ENCODE results near the gene SPCS1. TPM values are rescaled to one million over a fixed set of nuclear protein-coding genes. Genes with fewer than 3 reads are reported as not detected.

The SPCS1 gene
- total RNA-seq, 1 donor from 2014 or later: 62.4 TPM

DNA sequence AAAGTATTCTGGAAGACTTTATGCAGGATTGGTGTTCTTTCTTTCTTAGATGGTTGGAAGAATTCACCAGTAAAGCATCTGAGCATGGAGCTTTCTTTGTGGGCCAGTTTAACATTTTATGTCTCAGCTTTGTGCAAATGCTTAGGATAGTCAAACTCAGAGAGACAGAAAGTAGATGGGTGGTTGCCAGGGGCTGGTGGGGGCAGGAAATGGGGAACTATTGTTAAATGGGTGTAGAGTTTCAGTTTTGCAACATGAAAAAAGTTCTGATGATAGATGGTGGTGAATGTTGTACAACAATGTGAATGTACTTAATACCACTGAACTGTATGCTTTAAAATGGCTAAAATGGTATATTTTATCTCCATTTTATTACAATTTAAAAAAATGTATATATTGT is 24.8 kb downstream of the SPCS1 start:
- Mint-ChIP-seq H3K36me3 (ENCODE audit: unreplicated experiment) (peaks cover 58% of the 10 kb centered on the region), H3K27ac (ENCODE audit: unreplicated experiment) (no peak overlapping the region), H3K9me3 (ENCODE audit: unreplicated experiment) (peaks cover 9% of the 10 kb centered on the region), H3K4me1 (ENCODE audit: low read depth, unreplicated experiment) (no peaks in the 10 kb centered on the region), H3K4me3 (ENCODE audit: unreplicated experiment) (no peak overlapping the region), H3K27me3 (ENCODE audit: unreplicated experiment) (no peaks in the 10 kb centered on the region)
- DNase-seq: no peak
- TF ChIP-seq, protein P1, sequence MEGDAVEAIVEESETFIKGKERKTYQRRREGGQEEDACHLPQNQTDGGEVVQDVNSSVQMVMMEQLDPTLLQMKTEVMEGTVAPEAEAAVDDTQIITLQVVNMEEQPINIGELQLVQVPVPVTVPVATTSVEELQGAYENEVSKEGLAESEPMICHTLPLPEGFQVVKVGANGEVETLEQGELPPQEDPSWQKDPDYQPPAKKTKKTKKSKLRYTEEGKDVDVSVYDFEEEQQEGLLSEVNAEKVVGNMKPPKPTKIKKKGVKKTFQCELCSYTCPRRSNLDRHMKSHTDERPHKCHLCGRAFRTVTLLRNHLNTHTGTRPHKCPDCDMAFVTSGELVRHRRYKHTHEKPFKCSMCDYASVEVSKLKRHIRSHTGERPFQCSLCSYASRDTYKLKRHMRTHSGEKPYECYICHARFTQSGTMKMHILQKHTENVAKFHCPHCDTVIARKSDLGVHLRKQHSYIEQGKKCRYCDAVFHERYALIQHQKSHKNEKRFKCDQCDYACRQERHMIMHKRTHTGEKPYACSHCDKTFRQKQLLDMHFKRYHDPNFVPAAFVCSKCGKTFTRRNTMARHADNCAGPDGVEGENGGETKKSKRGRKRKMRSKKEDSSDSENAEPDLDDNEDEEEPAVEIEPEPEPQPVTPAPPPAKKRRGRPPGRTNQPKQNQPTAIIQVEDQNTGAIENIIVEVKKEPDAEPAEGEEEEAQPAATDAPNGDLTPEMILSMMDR (IDR thresholded peaks at IDR 0.05; ENCODE audit: partially characterized antibody, unreplicated experiment): no peak

DNA sequence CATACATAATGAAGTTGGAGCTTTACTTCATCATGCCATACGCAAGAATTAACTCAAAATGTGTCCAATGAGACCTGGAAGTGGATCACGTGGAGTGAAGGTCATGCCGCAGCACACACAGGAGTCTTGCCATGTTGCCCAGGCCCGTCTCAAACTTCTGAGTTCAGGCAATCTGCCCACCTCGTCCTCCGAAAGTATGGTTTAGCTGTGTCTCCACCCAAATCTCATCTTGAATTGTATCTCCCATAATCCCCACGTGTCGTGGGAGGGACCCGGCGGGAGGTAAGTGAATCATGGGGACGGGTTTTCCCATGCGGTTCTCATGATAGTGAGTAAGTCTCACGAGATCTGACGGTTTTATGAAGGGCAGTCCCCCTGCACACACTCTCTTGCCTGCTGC is 25.7 kb downstream of the SPCS1 start:
- H3K27me3 Mint-ChIP-seq (ENCODE audit: unreplicated experiment): no peaks in the 10 kb centered on the region
- no peak overlapping the region for H3K4me3 Mint-ChIP-seq (ENCODE audit: unreplicated experiment)
- no peaks in the 10 kb centered on the region for H3K4me1 Mint-ChIP-seq (ENCODE audit: low read depth, unreplicated experiment)
- no peak overlapping the region for H3K27ac Mint-ChIP-seq (ENCODE audit: unreplicated experiment)
- peaks cover 9% of the 10 kb centered on the region for H3K9me3 Mint-ChIP-seq (ENCODE audit: unreplicated experiment)
- DNase-seq: no peak
- TF ChIP-seq, protein P1 (IDR thresholded peaks at IDR 0.05; ENCODE audit: partially characterized antibody, unreplicated experiment): no peak
- peaks cover 52% of the 10 kb centered on the region for H3K36me3 Mint-ChIP-seq (ENCODE audit: unreplicated experiment)

DNA sequence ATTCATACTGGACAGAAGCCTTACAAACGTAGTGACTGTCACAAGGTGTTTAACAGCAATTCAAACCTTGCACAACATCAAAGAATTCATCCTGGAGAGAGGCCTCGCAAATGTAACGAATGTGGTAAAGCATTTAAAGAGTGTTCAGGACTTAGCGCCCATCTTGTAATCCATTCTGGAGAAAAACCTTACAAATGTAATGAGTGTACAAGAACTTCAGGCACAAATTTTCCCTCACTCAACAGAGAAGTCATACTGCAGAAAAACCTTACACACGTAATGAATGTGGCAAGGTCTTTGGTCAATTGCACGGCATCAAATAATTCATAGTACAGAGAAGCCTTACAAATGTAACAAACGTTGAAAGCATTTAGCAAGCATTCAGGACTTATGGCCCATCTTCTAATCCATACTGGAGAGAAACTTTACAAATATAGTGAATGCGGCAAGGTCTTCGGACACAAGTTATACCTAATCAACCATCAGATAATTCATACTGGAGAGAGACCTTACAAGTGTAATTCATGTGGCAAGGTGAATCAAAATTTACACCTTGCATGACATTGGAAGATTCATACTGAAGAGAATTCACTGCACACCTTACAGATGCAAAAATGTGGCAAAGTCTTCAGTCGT is 27.5 kb downstream of the SPCS1 start:
- Mint-ChIP-seq H3K4me1 (ENCODE audit: low read depth, unreplicated experiment) (no peaks in the 10 kb centered on the region), H3K36me3 (ENCODE audit: unreplicated experiment) (peaks cover 39% of the 10 kb centered on the region), H3K27me3 (ENCODE audit: unreplicated experiment) (no peaks in the 10 kb centered on the region), H3K4me3 (ENCODE audit: unreplicated experiment) (no peak overlapping the region), H3K27ac (ENCODE audit: unreplicated experiment) (no peak overlapping the region), H3K9me3 (ENCODE audit: unreplicated experiment) (peaks cover 6% of the 10 kb centered on the region)
- TF ChIP-seq, protein P1 (IDR thresholded peaks at IDR 0.05; ENCODE audit: partially characterized antibody, unreplicated experiment): no peak
- DNase-seq: no peak

DNA sequence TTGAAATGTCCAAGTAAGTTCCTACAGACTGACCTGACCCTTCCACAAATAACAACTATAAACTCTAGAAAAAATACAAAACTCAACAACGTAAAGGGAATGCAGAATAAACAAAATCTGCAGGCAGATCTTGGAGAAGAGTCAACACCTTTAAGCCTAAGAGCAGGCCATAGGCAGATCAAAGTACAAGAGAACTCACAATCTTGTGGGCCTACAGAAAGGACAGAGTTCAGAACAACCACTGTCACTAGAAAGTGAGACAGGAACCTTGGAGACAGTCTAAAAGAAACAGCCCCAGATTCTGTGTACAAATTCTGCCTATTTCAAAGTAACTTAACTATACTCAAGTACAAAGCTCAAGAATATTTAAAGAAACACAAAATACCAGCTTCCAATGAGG is 33.8 kb downstream of the SPCS1 start:
- no peak overlapping the region for H3K4me3 Mint-ChIP-seq (ENCODE audit: unreplicated experiment)
- H3K27me3 Mint-ChIP-seq (ENCODE audit: unreplicated experiment): no peaks in the 10 kb centered on the region
- H3K9me3 Mint-ChIP-seq (ENCODE audit: unreplicated experiment): no peaks in the 10 kb centered on the region

DNA sequence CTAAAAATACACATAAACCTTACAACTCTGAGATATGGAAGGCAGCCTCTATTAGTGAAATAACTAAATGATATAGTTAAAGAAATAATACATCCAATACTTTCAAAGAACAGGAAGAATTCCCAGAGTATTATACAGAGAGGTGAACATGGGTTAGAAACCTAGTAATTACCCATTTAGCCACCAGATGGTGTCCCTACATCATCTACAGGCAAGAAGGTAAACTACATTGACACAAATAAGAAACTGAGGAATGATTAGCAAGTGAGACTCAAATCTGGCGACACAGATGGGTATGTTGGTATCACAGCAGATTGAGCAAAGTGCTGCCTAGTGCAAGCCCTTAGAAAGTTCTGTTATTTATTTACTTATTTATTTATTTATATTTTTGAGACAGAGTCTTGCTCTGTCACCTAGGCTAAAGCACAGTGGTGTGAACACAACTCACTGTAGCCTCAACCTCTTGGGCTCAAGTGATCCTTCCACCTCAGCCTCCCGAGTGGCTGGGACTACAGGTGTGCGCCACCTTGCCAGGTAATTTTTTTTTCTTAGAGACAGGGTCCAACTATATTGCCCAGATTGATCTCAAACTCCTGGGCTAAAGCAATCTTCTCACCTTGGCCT is 36.6 kb downstream of the SPCS1 start:
- Mint-ChIP-seq H3K4me3 (ENCODE audit: unreplicated experiment) (no peak overlapping the region), H3K4me1 (ENCODE audit: low read depth, unreplicated experiment) (no peaks in the 10 kb centered on the region), H3K27me3 (ENCODE audit: unreplicated experiment) (no peaks in the 10 kb centered on the region), H3K36me3 (ENCODE audit: unreplicated experiment) (no peaks in the 10 kb centered on the region), H3K27ac (ENCODE audit: unreplicated experiment) (no peak overlapping the region), H3K9me3 (ENCODE audit: unreplicated experiment) (no peaks in the 10 kb centered on the region)
- DNase-seq: no peak
- TF ChIP-seq, protein P1 (IDR thresholded peaks at IDR 0.05; ENCODE audit: partially characterized antibody, unreplicated experiment): peak; percentile 47

More for the DNA sequence above, 33.8 kb downstream of the SPCS1 start:
- DNase-seq: no peak
- TF ChIP-seq, protein P1 (IDR thresholded peaks at IDR 0.05; ENCODE audit: partially characterized antibody, unreplicated experiment): no peak
- no peaks in the 10 kb centered on the region for H3K36me3 Mint-ChIP-seq (ENCODE audit: unreplicated experiment)
- H3K4me1 Mint-ChIP-seq (ENCODE audit: low read depth, unreplicated experiment): no peaks in the 10 kb centered on the region
- no peak overlapping the region for H3K27ac Mint-ChIP-seq (ENCODE audit: unreplicated experiment)
